SK-N-MC (cell line): ENCODE results near the gene PRKCQ.

Experiments used
- EZH2 ChIP-seq: fragments of 200-600 bp; sonication (generic); IDR thresholded peaks from one replicate; pipeline ENCODE4 v1.6.1; 2017; ENCODE audit warnings: antibody characterized with exemption
- POLR2AphosphoS5 ChIP-seq: IDR thresholded peaks from 2 replicates; pipeline ENCODE4 v1.6.1; 2012; ENCODE audit warnings: mild to moderate bottlenecking, low read depth, low read length, borderline replicate concordance

GRCh38 chr10:6591668-6592067 is 11.6 kb upstream of the PRKCQ start:
- TF ChIP-seq EZH2 (no peak), POLR2AphosphoS5 (no peak)
